Choroid plexus epithelial cell (primary cell): ENCODE data around the gene WWOX.
"Not testable (repeated sequence)": the region's sequence is repeated elsewhere in the genome, so short reads cannot be mapped to it uniquely, and the experiment has no call there.

Experiments used
- DNase-seq: peaks from one replicate; pipeline ENCODE4 v3.0.0-alpha.2; 2010; ENCODE audit warnings: low read depth
- H3K4me3 ChIP-seq: 2 replicates; pipeline ENCODE4 v1.5.1; 2011; ENCODE audit warnings: low read depth, mild to moderate bottlenecking, control low read depth, low read length, moderate library complexity
- TF ChIP-seq, protein P1 (sequence below): conservative IDR thresholded peaks from 2 replicates; pipeline ENCODE4 v1.5.1; 2011; ENCODE audit warnings: low read depth, mild to moderate bottlenecking, control low read depth, inconsistent platforms, low read length, moderate library complexity

WWOX gene

DNA sequence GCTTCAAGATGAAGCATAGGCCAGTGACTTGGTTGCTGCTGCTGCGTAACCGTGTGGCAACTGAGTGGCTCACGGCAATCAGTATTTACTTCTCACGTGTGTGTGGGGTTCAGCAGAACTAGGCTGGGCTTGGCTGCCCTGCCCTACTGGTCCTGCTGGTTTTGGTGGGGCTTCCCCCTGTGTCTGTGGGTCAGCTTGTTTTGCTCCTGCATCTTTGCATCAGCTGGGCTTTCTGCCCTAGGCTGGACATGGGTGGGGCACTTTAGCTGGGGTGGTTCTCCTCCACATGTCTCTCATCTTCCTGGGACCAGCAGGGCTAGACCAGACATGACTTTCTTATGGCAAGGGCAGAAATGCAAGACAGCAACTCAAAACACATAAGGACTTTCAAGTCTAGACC is 950.6 kb downstream of the WWOX start:
- no peak for DNase-seq
- TF ChIP-seq, protein P1, sequence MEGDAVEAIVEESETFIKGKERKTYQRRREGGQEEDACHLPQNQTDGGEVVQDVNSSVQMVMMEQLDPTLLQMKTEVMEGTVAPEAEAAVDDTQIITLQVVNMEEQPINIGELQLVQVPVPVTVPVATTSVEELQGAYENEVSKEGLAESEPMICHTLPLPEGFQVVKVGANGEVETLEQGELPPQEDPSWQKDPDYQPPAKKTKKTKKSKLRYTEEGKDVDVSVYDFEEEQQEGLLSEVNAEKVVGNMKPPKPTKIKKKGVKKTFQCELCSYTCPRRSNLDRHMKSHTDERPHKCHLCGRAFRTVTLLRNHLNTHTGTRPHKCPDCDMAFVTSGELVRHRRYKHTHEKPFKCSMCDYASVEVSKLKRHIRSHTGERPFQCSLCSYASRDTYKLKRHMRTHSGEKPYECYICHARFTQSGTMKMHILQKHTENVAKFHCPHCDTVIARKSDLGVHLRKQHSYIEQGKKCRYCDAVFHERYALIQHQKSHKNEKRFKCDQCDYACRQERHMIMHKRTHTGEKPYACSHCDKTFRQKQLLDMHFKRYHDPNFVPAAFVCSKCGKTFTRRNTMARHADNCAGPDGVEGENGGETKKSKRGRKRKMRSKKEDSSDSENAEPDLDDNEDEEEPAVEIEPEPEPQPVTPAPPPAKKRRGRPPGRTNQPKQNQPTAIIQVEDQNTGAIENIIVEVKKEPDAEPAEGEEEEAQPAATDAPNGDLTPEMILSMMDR = no peak
- no peak overlapping the region for H3K4me3 ChIP-seq

DNA sequence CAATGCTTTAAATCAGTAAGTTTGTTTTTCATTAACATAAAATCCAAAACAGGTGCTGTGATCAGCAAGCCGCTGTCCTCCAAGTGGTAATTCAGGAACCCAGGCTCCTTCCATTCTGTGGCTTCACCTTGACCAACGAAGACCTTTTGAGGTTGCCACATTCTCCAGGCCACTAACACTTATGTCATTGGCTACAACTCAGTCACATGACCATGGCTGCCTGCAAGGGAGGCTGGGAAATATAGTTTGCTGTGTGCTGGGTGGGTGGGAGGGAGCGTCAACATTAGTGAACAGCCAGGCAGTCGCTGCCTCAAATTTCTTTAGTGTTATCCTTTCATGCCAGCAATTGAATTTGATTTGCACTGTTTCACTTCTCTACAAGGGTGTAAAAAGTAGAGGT is 951.9 kb downstream of the WWOX start:
- TF ChIP-seq, protein P1 = no peak
- DNase-seq = no peak
- no peak overlapping the region for H3K4me3 ChIP-seq

DNA sequence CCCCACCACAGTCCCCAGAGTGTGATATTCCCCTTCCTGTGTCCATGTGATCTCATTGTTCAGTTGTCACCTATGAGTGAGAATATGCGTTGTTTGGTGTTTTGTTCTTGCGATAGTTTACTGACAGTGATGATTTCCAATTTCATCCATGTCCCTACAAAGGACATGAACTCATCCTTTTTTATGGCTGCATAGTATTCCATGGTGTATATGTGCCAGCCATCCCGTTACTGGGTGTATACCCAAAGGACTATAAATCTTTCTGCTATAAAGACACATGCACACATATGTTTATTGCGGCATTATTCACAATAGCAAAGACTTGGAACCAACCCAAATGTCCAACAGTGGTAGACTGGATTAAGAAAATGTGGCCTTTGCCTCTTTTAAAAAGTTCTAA is 952.7 kb downstream of the WWOX start:
- not testable (repeated sequence) for DNase-seq, H3K4me3 ChIP-seq

DNA sequence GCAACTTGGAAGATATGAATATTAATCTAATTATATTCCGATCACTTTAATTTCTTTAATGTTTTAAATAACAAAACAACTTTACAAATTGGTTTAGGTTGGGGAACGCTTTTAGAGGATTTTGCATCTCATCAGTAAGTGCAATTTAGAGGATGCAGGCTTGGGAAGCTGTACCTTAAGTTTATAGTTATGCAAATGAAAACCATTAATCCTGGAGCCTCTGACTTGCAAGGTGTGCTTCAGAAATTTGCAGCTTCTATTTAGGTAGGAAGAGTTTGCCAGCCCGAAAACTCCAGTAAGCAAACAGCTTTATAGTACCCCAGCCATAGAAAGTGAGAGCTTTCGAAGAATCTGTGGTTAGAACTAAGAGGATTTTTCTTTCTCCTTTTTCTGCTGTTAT is 954.1 kb downstream of the WWOX start:
- no peak for DNase-seq
- no peak overlapping the region for H3K4me3 ChIP-seq
- TF ChIP-seq, protein P1 = no peak

DNA sequence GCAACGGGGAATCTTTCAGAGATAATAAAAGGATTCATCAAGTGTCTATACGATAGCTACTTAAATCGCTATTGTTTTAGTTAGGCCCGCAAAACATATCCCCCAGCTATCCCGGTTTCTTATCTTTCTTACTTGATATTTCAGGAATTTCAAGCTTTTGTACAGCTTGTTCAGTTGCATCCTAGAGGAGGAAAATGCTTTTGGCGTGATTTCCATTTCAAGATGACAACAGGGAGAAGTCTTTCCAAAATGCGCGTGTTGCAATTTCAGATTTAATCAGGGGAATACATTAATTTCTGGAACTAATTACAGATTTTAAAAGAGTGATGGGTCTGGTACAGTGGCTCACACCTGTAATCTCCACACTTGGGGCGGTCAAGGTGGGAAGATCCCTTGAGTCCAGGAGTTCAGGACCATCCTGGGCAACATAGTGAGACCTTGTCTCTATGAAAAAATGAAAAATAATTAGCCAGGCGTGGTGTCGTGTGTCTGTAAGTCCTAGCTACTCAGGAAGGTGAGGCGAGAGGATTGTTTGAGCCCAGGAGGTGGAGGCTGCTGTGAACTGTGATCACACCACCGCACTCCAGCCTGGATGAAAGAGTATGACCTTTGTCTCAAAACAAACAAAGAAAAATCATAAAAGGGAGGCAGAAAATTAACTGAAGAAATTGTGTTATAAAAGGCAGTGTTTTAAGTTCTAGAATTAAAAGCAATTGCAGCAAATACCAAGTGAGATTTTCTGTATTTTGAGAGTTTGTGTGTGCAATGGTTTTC is 954.9 kb downstream of the WWOX start:
- DNase-seq = no peak

DNA sequence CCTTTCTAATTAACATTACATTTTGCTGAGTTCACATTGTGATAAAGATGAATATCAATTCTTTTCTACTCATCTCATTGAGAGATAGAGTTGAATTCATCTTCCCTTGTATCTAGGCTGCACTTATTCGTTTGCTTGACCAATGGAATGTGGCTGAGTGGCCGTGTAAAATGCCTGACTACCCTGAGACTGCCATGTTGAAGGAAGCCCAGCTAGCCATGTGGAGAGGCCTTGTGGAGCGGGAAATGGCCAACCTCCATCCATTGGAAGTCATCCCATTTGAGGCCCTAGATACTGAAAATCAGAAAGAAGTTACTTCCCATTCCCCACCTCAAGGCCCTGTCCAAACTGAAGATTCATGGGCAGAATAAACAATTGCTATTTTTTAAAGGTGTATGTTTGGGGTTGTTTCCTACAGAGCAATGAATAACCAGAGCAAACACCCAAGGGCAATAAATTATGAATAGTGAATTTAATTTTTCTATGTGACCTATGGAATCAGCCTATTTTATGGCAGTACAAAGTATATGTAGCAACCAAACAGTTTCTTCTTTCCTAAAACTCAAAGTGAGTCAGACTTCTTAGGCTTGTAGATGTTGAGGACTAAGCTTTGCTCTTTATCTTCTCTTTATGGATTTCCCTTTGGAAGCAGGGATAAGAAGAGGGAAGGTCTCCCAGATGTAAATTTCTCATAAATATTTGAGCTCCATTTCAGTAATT is 956.0 kb downstream of the WWOX start:
- DNase-seq = no peak
- TF ChIP-seq, protein P1 = no peak

More for the DNA sequence above, 954.9 kb downstream of the WWOX start:
- TF ChIP-seq, protein P1 = no peak
- H3K4me3 ChIP-seq = no peak overlapping the region

DNA sequence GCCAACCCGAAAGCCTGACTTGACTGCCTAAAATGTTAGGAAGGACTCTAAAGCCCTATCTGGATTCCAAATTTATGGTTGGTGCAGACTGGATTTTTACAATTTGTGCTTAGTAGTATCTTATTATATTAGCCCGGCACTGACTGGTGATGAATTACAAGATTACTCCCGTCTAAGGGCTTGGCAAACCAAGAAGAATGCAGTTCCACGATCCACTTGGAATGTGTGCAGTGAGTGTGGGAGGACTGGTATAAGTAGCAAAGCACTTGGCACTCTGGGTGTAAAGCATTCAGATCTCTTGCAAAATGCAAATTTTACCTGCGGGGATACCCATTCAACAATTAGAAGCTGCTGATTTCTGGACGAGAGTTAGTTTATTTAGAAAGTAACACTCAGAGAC is 961.7 kb downstream of the WWOX start:
- DNase-seq = no peak
- TF ChIP-seq, protein P1 = no peak
- no peak overlapping the region for H3K4me3 ChIP-seq

More for the DNA sequence above, 956.0 kb downstream of the WWOX start:
- H3K4me3 ChIP-seq = no peak overlapping the region
